ENCODE data around the gene PTPRN2. TPM values are rescaled to one million over a fixed set of nuclear protein-coding genes. Genes with fewer than 3 reads are reported as not detected.

PTPRN2 gene
- polyA plus RNA-seq, 1 of the 3 experiments (the other 2 are of a cell fraction): 4.0 TPM

- H3K9me2 ChIP-seq: no peaks in the 10 kb centered on the region
- H3K4me1 ChIP-seq (ENCODE audit: control insufficient read depth in 1 of 2, insufficient read depth in 2 of 2, low read depth in 1 of 2, low read length in 1 of 2): peaks cover 0 to 18% of the 10 kb centered on the region in 2 experiments; a peak in 1 of 4 replicates
- H4K20me1 ChIP-seq (ENCODE audit: insufficient read depth): no peaks in the 10 kb centered on the region
- H3K4me3 ChIP-seq (ENCODE audit: low read depth in 2 of 2, low read length in 1 of 2): no peak overlapping the region
- H3F3A ChIP-seq (replicated peaks; ENCODE audit: insufficient read depth): no peaks in the 10 kb centered on the region
- no peak overlapping the region for H2AFZ ChIP-seq (ENCODE audit: low read depth)
- no peak overlapping the region for H3K9ac ChIP-seq
- POLR2A ChIA-PET: interaction anchor here (0.6 kb wide), 1 partner anchor 364 kb away, joined by 3 read pairs; no protein-coding TSS in a partner anchor
- DNase-seq: no peak
- no peaks in the 10 kb centered on the region for H3K27me3 ChIP-seq (ENCODE audit: insufficient read depth)
- CTCF ChIA-PET: no interaction called here
- H3K9me3 ChIP-seq: peaks cover 4% of the 10 kb centered on the region; the same call in 1 of the 2 replicates
- no peaks in the 10 kb centered on the region for H3K79me2 ChIP-seq (ENCODE audit: insufficient read depth)
- no peak overlapping the region for H3K4me2 ChIP-seq
- no peak for TF ChIP-seq RCOR1 (IDR thresholded peaks at IDR 0.05; ENCODE audit: low read length)
- H3K36me3 ChIP-seq (replicated peaks in 1 of 2; ENCODE audit: control insufficient read depth in 1 of 2, insufficient read depth in 2 of 2, low read length in 1 of 2): no peaks in the 10 kb centered on the region
- no peak overlapping the region for H3K27ac ChIP-seq (ENCODE audit: low read depth in 2 of 2, low read length in 1 of 2)
- WGBS (ENCODE audit: low lambda C conversion rate): 62% methylated on average over 10 of the region's 11 CpGs
These were observed 533.0 kb downstream of the PTPRN2 start for GRCh38 chr7:158054611-158055010.

GRCh38 chr7:158054081-158054480 lies 533.5 kb downstream of the PTPRN2 start:
- H3K36me3 ChIP-seq (replicated peaks in 1 of 2; ENCODE audit: control insufficient read depth in 1 of 2, insufficient read depth in 2 of 2, low read length in 1 of 2): no peaks in the 10 kb centered on the region
- H3K27me3 ChIP-seq (ENCODE audit: insufficient read depth): no peaks in the 10 kb centered on the region
- ChIA-PET CTCF (interaction anchor here (1.0 kb wide), 1 partner anchor 115 kb away, joined by 3 read pairs; no protein-coding TSS in a partner anchor), POLR2A (no interaction called here)
- no peak for DNase-seq
- no peaks in the 10 kb centered on the region for H3F3A ChIP-seq (replicated peaks; ENCODE audit: insufficient read depth)
- no peak overlapping the region for H3K27ac ChIP-seq (ENCODE audit: low read depth in 2 of 2, low read length in 1 of 2)
- no peak overlapping the region for H3K4me3 ChIP-seq (ENCODE audit: low read depth in 2 of 2, low read length in 1 of 2)
- no peak overlapping the region for H2AFZ ChIP-seq (ENCODE audit: low read depth)
- 76% methylated on average over 8 of the region's 8 CpGs for WGBS (ENCODE audit: low lambda C conversion rate)
- no peaks in the 10 kb centered on the region for H3K79me2 ChIP-seq (ENCODE audit: insufficient read depth)
- no peak overlapping the region for H3K9ac ChIP-seq
- H3K4me2 ChIP-seq: no peak overlapping the region
- TF ChIP-seq NFIC (IDR thresholded peaks at IDR 0.05; ENCODE audit: borderline replicate concordance) (no peak), IRF3 (IDR thresholded peaks at IDR 0.05; ENCODE audit: low read depth, low read length) (no peak), TCF12 (IDR thresholded peaks at IDR 0.05) (no peak), CTCF (IDR thresholded peaks at IDR 0.05) (no peak)
- H3K9me3 ChIP-seq: peaks cover 4% of the 10 kb centered on the region; the same call in 1 of the 2 replicates
- no peaks in the 10 kb centered on the region for H4K20me1 ChIP-seq (ENCODE audit: insufficient read depth)
- H3K9me2 ChIP-seq: no peaks in the 10 kb centered on the region
- peaks cover 0 to 18% of the 10 kb centered on the region in 2 experiments; a peak in 1 of 4 replicates for H3K4me1 ChIP-seq (ENCODE audit: control insufficient read depth in 1 of 2, insufficient read depth in 2 of 2, low read depth in 1 of 2, low read length in 1 of 2)

- 62% methylated on average over 14 of the region's 14 CpGs for WGBS (ENCODE audit: low lambda C conversion rate)
- TF ChIP-seq TAF1 (IDR thresholded peaks at IDR 0.05; ENCODE audit: borderline replicate concordance, low read depth, low read length): no peak
- TF ChIP-seq GABPA (IDR thresholded peaks at IDR 0.05; ENCODE audit: low read depth): no peak
- TF ChIP-seq FOXM1 (IDR thresholded peaks at IDR 0.05; ENCODE audit: low read depth): no peak
- TF ChIP-seq REST (IDR thresholded peaks at IDR 0.05; ENCODE audit: low read depth, low read length): no peak
- no peak for TF ChIP-seq SMC3 (IDR thresholded peaks at IDR 0.05; ENCODE audit: low read depth, low read length)
These were observed 534.3 kb downstream of the PTPRN2 start for GRCh38 chr7:158053183-158053915.

More at GRCh38 chr7:158053183-158053915, 534.3 kb downstream of the PTPRN2 start:
- Histone ChIP-seq H2AFZ (ENCODE audit: low read depth) (no peak overlapping the region), H3K36me3 (replicated peaks in 1 of 2; ENCODE audit: control insufficient read depth in 1 of 2, insufficient read depth in 2 of 2, low read length in 1 of 2) (no peaks in the 10 kb centered on the region), H3K9ac (no peak overlapping the region), H3K4me3 (ENCODE audit: low read depth in 2 of 2, low read length in 1 of 2) (no peak overlapping the region), H3F3A (replicated peaks; ENCODE audit: insufficient read depth) (no peaks in the 10 kb centered on the region), H4K20me1 (ENCODE audit: insufficient read depth) (no peaks in the 10 kb centered on the region), H3K9me2 (no peaks in the 10 kb centered on the region), H3K27ac (ENCODE audit: low read depth in 2 of 2, low read length in 1 of 2) (no peak overlapping the region), H3K9me3 (peaks cover 4% of the 10 kb centered on the region; the same call in 1 of the 2 replicates), H3K79me2 (ENCODE audit: insufficient read depth) (no peaks in the 10 kb centered on the region), H3K27me3 (ENCODE audit: insufficient read depth) (no peaks in the 10 kb centered on the region), H3K4me2 (no peak overlapping the region), H3K4me1 (ENCODE audit: control insufficient read depth in 1 of 2, insufficient read depth in 2 of 2, low read depth in 1 of 2, low read length in 1 of 2) (peaks cover 0 to 18% of the 10 kb centered on the region in 2 experiments; a peak in 1 of 4 replicates)
- CTCF ChIA-PET: interaction anchor here (0.7 to 1.0 kb wide), 2 partner anchors 115 to 354 kb away, joined by 3 read pairs; no protein-coding TSS in a partner anchor
- no peak for DNase-seq
- POLR2A ChIA-PET: no interaction called here
